HCT116 (cell line): Measurements from ENCODE around the gene NACC2. TPM values are rescaled to one million over a fixed set of nuclear protein-coding genes. Genes with fewer than 3 reads are reported as not detected.

ENCODE experiments used
- ATAC-seq: fragments of 200-7000 bp; cut with Tn5 transposase; 2 replicates; pipeline ENCODE4 v1.9.1; 2020; ENCODE audit warnings: mild to moderate bottlenecking, moderate library complexity
- BruUV-seq: library from RNA; stranded (reverse); fragments of 400-500 nt; replicated peaks from 2 replicates; lab custom pipeline; 2021; lab: Mats Ljungman, UMichigan
- CTCF ChIA-PET: fragments of 300-600 bp; sonication (Branson Sonifier 250); formaldehyde crosslinking; loops from one replicate; lab custom pipeline; 2021; ENCODE audit warnings: antibody characterized with exemption; lab: Charles Lee
- POLR2A ChIA-PET: fragments of 300-600, 350-600 bp; sonication (Branson Sonifier 250); formaldehyde crosslinking; loops from one replicate; lab custom pipeline; 2021; ENCODE audit warnings: antibody characterized with exemption; lab: Charles Lee
- RAD21 ChIA-PET, 2 experiments: fragments of 300-600 bp; sonication (Branson Sonifier 250); formaldehyde crosslinking; loops; one replicate each; lab custom pipeline; 2023; ENCODE audit warnings: low total read pairs in 2 of 2; ENCODE audit not compliant: uncharacterized antibody in 2 of 2, unreplicated experiment in 2 of 2, low non-redundant PET in 1 of 2; lab: Charles Lee
- DNase-seq: peaks from one replicate; pipeline ENCODE4 v3.0.0-alpha.2; 2010; ENCODE audit warnings: low read depth, low spot score
- H2AFZ ChIP-seq: fragments of 200-600 bp; shearing (Covaris generic), sonication (generic); 2 replicates; pipeline ENCODE4 v1.6.1; 2017; ENCODE audit warnings: low read depth, mixed run types, mixed read lengths, antibody characterized with exemption, low read length; ENCODE audit not compliant: poor library complexity, severe bottlenecking
- H3K27ac ChIP-seq: 2 replicates; pipeline ENCODE4 v1.5.1; 2012; ENCODE audit warnings: low read depth, low read length
- H3K27me3 ChIP-seq: fragments of 200-600 bp; sonication (generic); 2 replicates; pipeline ENCODE4 v1.6.1; 2016; ENCODE audit warnings: mixed run types, low read length, mixed read lengths; ENCODE audit not compliant: insufficient read depth
- H3K36me3 ChIP-seq, 2 experiments: fragments of 200-500 bp in 1 of 2; fragments of 200-600 bp in 1 of 2; sonication (Bioruptor generic) in 1 of 2; sonication (generic) in 1 of 2; 2 replicates each; pipeline versions ENCODE4 v1.5.1 to v1.6.1; 2014 to 2016; ENCODE audit warnings: low read length in 2 of 2, inconsistent platforms in 1 of 2, mixed read lengths in 1 of 2, mixed run types in 1 of 2; ENCODE audit not compliant: insufficient read depth in 2 of 2, control insufficient read depth in 1 of 2
- H3K4me1 ChIP-seq, 2 experiments: fragments of 200-600 bp in 1 of 2; sonication (generic) in 1 of 2; 2 replicates each; pipeline versions ENCODE4 v1.5.1 to v1.6.1; 2012 to 2017; ENCODE audit warnings: low read length in 2 of 2, inconsistent platforms in 1 of 2, mild to moderate bottlenecking in 1 of 2, mixed read lengths in 1 of 2, mixed run types in 1 of 2, moderate library complexity in 1 of 2; ENCODE audit not compliant: insufficient read depth in 2 of 2, control insufficient read depth in 1 of 2
- H3K4me2 ChIP-seq: fragments of 200-600 bp; sonication (generic); 2 replicates; pipeline ENCODE4 v1.6.1; 2017; ENCODE audit warnings: mixed run types, low read length, mixed read lengths
- H3K4me3 ChIP-seq, 2 experiments: fragments of 200-600 bp in 1 of 2; sonication (generic) in 1 of 2; replicated peaks in 1 of 2; 2 replicates each; pipeline ENCODE4 v1.5.1; 2011 to 2016; ENCODE audit warnings: low read length in 2 of 2, control low read depth in 1 of 2, low read depth in 1 of 2, mild to moderate bottlenecking in 1 of 2, mixed read lengths in 1 of 2, mixed run types in 1 of 2
- H3K79me2 ChIP-seq: fragments of 200-600 bp; sonication (generic); 2 replicates; pipeline ENCODE4 v1.6.1; 2017; ENCODE audit warnings: mild to moderate bottlenecking, mixed run types, low read length, moderate library complexity, mixed read lengths; ENCODE audit not compliant: insufficient read depth
- H3K9ac ChIP-seq: fragments of 200-600 bp; sonication (generic); 2 replicates; pipeline ENCODE4 v1.6.1; 2016; ENCODE audit warnings: low read length, mixed read lengths
- H3K9me2 ChIP-seq: fragments of 200-600 bp; sonication (generic), shearing (Covaris generic); 2 replicates; pipeline ENCODE4 v1.6.1; 2017; ENCODE audit warnings: mixed run types, mild to moderate bottlenecking, moderate library complexity; ENCODE audit not compliant: insufficient read depth
- H3K9me3 ChIP-seq, 2 experiments: fragments of 200-500 bp in 1 of 2; fragments of 200-600 bp in 1 of 2; sonication (Bioruptor generic) in 1 of 2; sonication (generic) in 1 of 2; 2 replicates each; pipeline ENCODE4 v1.6.1; 2014 to 2017; ENCODE audit warnings: low read length in 2 of 2, mixed read lengths in 2 of 2, inconsistent platforms in 1 of 2, low read depth in 1 of 2, mild to moderate bottlenecking in 1 of 2, mixed run types in 1 of 2, moderate library complexity in 1 of 2; ENCODE audit not compliant: control insufficient read depth in 1 of 2, insufficient read depth in 1 of 2
- H4K20me1 ChIP-seq: fragments of 200-600 bp; sonication (generic), shearing (Covaris generic); 2 replicates; pipeline ENCODE4 v1.6.1; 2017; ENCODE audit warnings: mixed run types, mild to moderate bottlenecking, moderate library complexity; ENCODE audit not compliant: insufficient read depth
- CBX3 ChIP-seq: IDR thresholded peaks from 2 replicates; pipeline ENCODE4 v1.6.1; 2012; ENCODE audit warnings: low read depth
- EZH2 ChIP-seq: fragments of 200-600 bp; sonication (generic); IDR thresholded peaks from 2 replicates; pipeline ENCODE4 v1.6.1; 2017; ENCODE audit warnings: antibody characterized with exemption, mixed run types
- EZH2phosphoT487 ChIP-seq: fragments of 200-600 bp; IDR thresholded peaks from 2 replicates; pipeline ENCODE4 v1.6.1; 2018; ENCODE audit warnings: antibody characterized with exemption, borderline replicate concordance
- JUND ChIP-seq: IDR thresholded peaks from 2 replicates; pipeline ENCODE4 v1.6.1; 2012
- POLR2AphosphoS5 ChIP-seq: IDR thresholded peaks from 2 replicates; pipeline ENCODE4 v1.6.1; 2011; ENCODE audit warnings: mild to moderate bottlenecking, low read depth, low read length, moderate library complexity
- RAD21 ChIP-seq: IDR thresholded peaks from 2 replicates; pipeline ENCODE4 v1.6.1; 2012; ENCODE audit warnings: low read depth, mild to moderate bottlenecking
- SP1 ChIP-seq: IDR thresholded peaks from 2 replicates; pipeline ENCODE4 v1.6.1; 2012; ENCODE audit warnings: low read depth
- SRF ChIP-seq: IDR thresholded peaks from 2 replicates; pipeline ENCODE4 v1.6.1; 2012; ENCODE audit warnings: low read depth
- TCF7L2 ChIP-seq: IDR thresholded peaks from 2 replicates; pipeline ENCODE4 v1.7.0; 2011; ENCODE audit warnings: borderline replicate concordance, inconsistent platforms; ENCODE audit not compliant: insufficient read depth, insufficient read length; ENCODE audit errors: extremely low read depth
- YY1 ChIP-seq: IDR thresholded peaks from 2 replicates; pipeline ENCODE4 v1.6.1; 2011; ENCODE audit warnings: low read length, low read depth, moderate library complexity, mild to moderate bottlenecking; ENCODE audit not compliant: insufficient replicate concordance; ENCODE audit errors: extremely low read depth
- ZBTB33 ChIP-seq: IDR thresholded peaks from 2 replicates; pipeline ENCODE4 v1.6.1; 2011; ENCODE audit warnings: mild to moderate bottlenecking, low read length, moderate library complexity; ENCODE audit not compliant: insufficient replicate concordance; ENCODE audit errors: extremely low read depth
- ZNF274 ChIP-seq: fragments of 200-500 bp; sonication (Bioruptor generic); IDR thresholded peaks from 2 replicates; pipeline ENCODE4 v1.6.1; 2014; ENCODE audit warnings: mild to moderate bottlenecking, low read depth, low read length, inconsistent platforms
- intact Hi-C: fragments of 100-400 bp; cut with micrococcal nuclease; formaldehyde crosslinking; loops from 2 replicates; pipeline ENCODE4 v1.10.0; 2022
- total RNA-seq: library from RNA; stranded (reverse); gene quantifications from one replicate; pipeline ENCODE4 v1.2.1, GENCODE V29; 2021; ENCODE audit not compliant: unreplicated experiment

NACC2 gene
- total RNA-seq, 1 experiment from 2014 or later: 27.8 TPM

GRCh38 chr9:136090056-136090735 lies 4.9 kb downstream of the NACC2 start:
- no peak overlapping the region for H3K4me2 ChIP-seq
- H2AFZ ChIP-seq: no peak overlapping the region
- no peak overlapping the region for H3K9ac ChIP-seq
- no peak for DNase-seq
- no peaks in the 10 kb centered on the region for H4K20me1 ChIP-seq
- H3K79me2 ChIP-seq: peaks cover 94% of the 10 kb centered on the region
- peak overlapping the region; percentile 44; the same call in 1 of the 2 replicates for H3K27ac ChIP-seq
- TF ChIP-seq EZH2 (no peak), POLR2AphosphoS5 (no peak), RAD21 (no peak), EZH2phosphoT487 (no peak), CBX3 (no peak), ZNF274 (no peak), SRF (no peak), YY1 (no peak), TCF7L2 (no peak), JUND (no peak), SP1 (no peak), ZBTB33 (no peak)
- ATAC-seq: no peak
- H3K36me3 ChIP-seq: peaks cover 0 to 7% of the 10 kb centered on the region in 2 experiments; a peak in 1 of 4 replicates
- ChIA-PET RAD21 (interaction anchor here (0.9 to 2.2 kb wide), 3 partner anchors 31 to 33 kb away, joined by 3 to 6 read pairs (median 6); no protein-coding TSS in a partner anchor), POLR2A (no interaction called here), CTCF (interaction anchor here (0.8 to 2.8 kb wide), 4 partner anchors 27 to 48 kb away, joined by 3 to 30 read pairs (median 8); no protein-coding TSS in a partner anchor)
- no peaks in the 10 kb centered on the region for H3K27me3 ChIP-seq
- BruUV-seq: no TSS peak
- no peaks in the 10 kb centered on the region for H3K9me2 ChIP-seq
- H3K4me3 ChIP-seq: no peak overlapping the region
- H3K9me3 ChIP-seq: no peaks in the 10 kb centered on the region
- intact Hi-C loops: no loop called here
- peaks cover 29 to 42% of the 10 kb centered on the region in 2 experiments for H3K4me1 ChIP-seq
